ENCODE measurements around the gene COL21A1.

Gene COL21A1

DNA sequence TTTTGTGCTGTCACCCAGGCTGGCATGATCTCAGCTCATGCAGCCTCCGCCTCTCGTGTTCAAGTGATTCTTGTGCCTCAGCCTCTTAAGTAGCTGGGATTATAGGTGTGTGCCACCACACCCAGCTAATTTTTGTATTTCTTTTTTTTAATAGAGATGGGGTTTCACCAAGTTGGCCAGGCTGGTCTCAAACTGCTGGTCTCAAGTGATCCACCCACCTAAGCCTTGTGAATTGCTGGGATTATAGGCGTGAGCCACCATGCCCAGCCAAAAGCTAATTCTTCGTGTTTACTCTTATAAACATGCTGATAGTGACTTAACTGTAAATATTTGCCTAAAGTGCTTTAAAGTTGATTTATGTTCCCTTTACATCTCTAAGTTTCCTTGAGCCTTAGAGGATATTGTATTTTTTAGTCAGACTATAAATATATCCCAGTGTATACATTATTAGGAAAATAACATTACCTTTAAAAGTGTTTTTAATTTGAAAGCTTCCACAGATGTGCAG, 91.7 kb downstream of the COL21A1 start:
- H3K9ac ChIP-seq (ENCODE audit: low read length): no peak overlapping the region
- H3K14ac ChIP-seq (ENCODE audit: low read length in 2 of 2): no peak overlapping the region
- H2AK5ac ChIP-seq (ENCODE audit: low read length, severe bottlenecking): no peak overlapping the region
- no peak overlapping the region for H3K23ac ChIP-seq (ENCODE audit: low read length in 2 of 2)
- no peak overlapping the region for H4K8ac ChIP-seq (ENCODE audit: low read length)
- H2BK120ac ChIP-seq (ENCODE audit: low read depth, low read length): no peak overlapping the region
- no peaks in the 10 kb centered on the region for H3K4me1 ChIP-seq (ENCODE audit: control insufficient read depth, insufficient read depth, low read depth, low read length)
- peak overlapping the region in 1 of 2 experiments; percentile 62 for H3K18ac ChIP-seq (ENCODE audit: low read depth in 1 of 2, low read length in 2 of 2)
- H2AFZ ChIP-seq (ENCODE audit: low read depth, low read length): no peak overlapping the region
- peaks cover 0 to 3% of the 10 kb centered on the region in 2 experiments for H3K36me3 ChIP-seq (ENCODE audit: control insufficient read depth in 1 of 2, insufficient read depth in 2 of 2, low read depth in 1 of 2, low read length in 2 of 2)
- no peak overlapping the region for H3K4me3 ChIP-seq (ENCODE audit: insufficient read depth in 1 of 2, low read depth in 1 of 2, low read length in 2 of 2)
- H3K27me3 ChIP-seq (ENCODE audit: control insufficient read depth in 1 of 2, insufficient read depth in 1 of 2, low read length in 2 of 2): no peaks in the 10 kb centered on the region
- H3K27ac ChIP-seq (ENCODE audit: low read length, poor library complexity, severe bottlenecking): no peak overlapping the region
- DNase-seq: peak; percentile 37
- peaks cover 11% of the 10 kb centered on the region for H3K9me3 ChIP-seq (ENCODE audit: control insufficient read depth, low read length)
- H3K79me1 ChIP-seq (replicated peaks; ENCODE audit: low read length, poor library complexity, severe bottlenecking): no peaks in the 10 kb centered on the region
- H4K91ac ChIP-seq (ENCODE audit: low read length): no peak overlapping the region
- H2BK5ac ChIP-seq (ENCODE audit: low read depth, low read length, poor library complexity, severe bottlenecking): no peak overlapping the region
- H3K4ac ChIP-seq (ENCODE audit: low read depth in 1 of 2, low read length in 2 of 2): no peak overlapping the region
- no peak overlapping the region for H3K4me2 ChIP-seq (ENCODE audit: low read length, poor library complexity, severe bottlenecking)
- H2BK12ac ChIP-seq (ENCODE audit: low read length in 2 of 2): no peak overlapping the region
- WGBS: 70% methylated on average over 3 of the region's 4 CpGs
- H2BK15ac ChIP-seq (ENCODE audit: low read depth, poor library complexity, severe bottlenecking): no peak overlapping the region

GRCh38 chr6:56154076-56154475, 93.3 kb downstream of the COL21A1 start:
- Histone ChIP-seq H3K4ac (ENCODE audit: low read depth in 1 of 2, low read length in 2 of 2) (no peak overlapping the region), H3K18ac (ENCODE audit: low read depth in 1 of 2, low read length in 2 of 2) (no peak overlapping the region), H3K27me3 (ENCODE audit: control insufficient read depth in 1 of 2, insufficient read depth in 1 of 2, low read length in 2 of 2) (no peaks in the 10 kb centered on the region), H2BK120ac (ENCODE audit: low read depth, low read length) (no peak overlapping the region), H3K79me1 (replicated peaks; ENCODE audit: low read length, poor library complexity, severe bottlenecking) (no peaks in the 10 kb centered on the region), H3K27ac (ENCODE audit: low read length, poor library complexity, severe bottlenecking) (no peak overlapping the region), H3K14ac (ENCODE audit: low read length in 2 of 2) (no peak overlapping the region), H3K9ac (ENCODE audit: low read length) (no peak overlapping the region), H4K91ac (ENCODE audit: low read length) (no peak overlapping the region), H3K4me3 (ENCODE audit: insufficient read depth in 1 of 2, low read depth in 1 of 2, low read length in 2 of 2) (no peak overlapping the region), H3K23ac (ENCODE audit: low read length in 2 of 2) (no peak overlapping the region), H2AFZ (ENCODE audit: low read depth, low read length) (no peak overlapping the region), H3K36me3 (ENCODE audit: control insufficient read depth in 1 of 2, insufficient read depth in 2 of 2, low read depth in 1 of 2, low read length in 2 of 2) (peaks cover 0 to 3% of the 10 kb centered on the region in 2 experiments), H2BK5ac (ENCODE audit: low read depth, low read length, poor library complexity, severe bottlenecking) (no peak overlapping the region), H2AK5ac (ENCODE audit: low read length, severe bottlenecking) (no peak overlapping the region), H2BK15ac (ENCODE audit: low read depth, poor library complexity, severe bottlenecking) (no peak overlapping the region), H4K8ac (ENCODE audit: low read length) (no peak overlapping the region), H2BK12ac (ENCODE audit: low read length in 2 of 2) (no peak overlapping the region), H3K4me2 (ENCODE audit: low read length, poor library complexity, severe bottlenecking) (no peak overlapping the region), H3K9me3 (ENCODE audit: control insufficient read depth, low read length) (peaks cover 11% of the 10 kb centered on the region), H3K4me1 (ENCODE audit: control insufficient read depth, insufficient read depth, low read depth, low read length) (no peaks in the 10 kb centered on the region)
- DNase-seq: no peak

GRCh38 chr6:56152611-56153010, 94.8 kb downstream of the COL21A1 start:
- no peak overlapping the region for H3K23ac ChIP-seq (ENCODE audit: low read length in 2 of 2)
- peaks cover 0 to 3% of the 10 kb centered on the region in 2 experiments for H3K36me3 ChIP-seq (ENCODE audit: control insufficient read depth in 1 of 2, insufficient read depth in 2 of 2, low read depth in 1 of 2, low read length in 2 of 2)
- H4K91ac ChIP-seq (ENCODE audit: low read length): no peak overlapping the region
- H2BK15ac ChIP-seq (ENCODE audit: low read depth, poor library complexity, severe bottlenecking): no peak overlapping the region
- H3K4ac ChIP-seq (ENCODE audit: low read depth in 1 of 2, low read length in 2 of 2): no peak overlapping the region
- H3K9ac ChIP-seq (ENCODE audit: low read length): no peak overlapping the region
- no peak for DNase-seq
- no peak overlapping the region for H2AFZ ChIP-seq (ENCODE audit: low read depth, low read length)
- no peak overlapping the region for H4K8ac ChIP-seq (ENCODE audit: low read length)
- H2AK5ac ChIP-seq (ENCODE audit: low read length, severe bottlenecking): no peak overlapping the region
- WGBS: 100% methylated on average over 1 of the region's 1 CpG
- no peaks in the 10 kb centered on the region for H3K79me1 ChIP-seq (replicated peaks; ENCODE audit: low read length, poor library complexity, severe bottlenecking)
- no peak overlapping the region for H3K4me2 ChIP-seq (ENCODE audit: low read length, poor library complexity, severe bottlenecking)
- H3K4me1 ChIP-seq (ENCODE audit: control insufficient read depth, insufficient read depth, low read depth, low read length): no peaks in the 10 kb centered on the region
- no peak overlapping the region for H3K18ac ChIP-seq (ENCODE audit: low read depth in 1 of 2, low read length in 2 of 2)
- H3K27ac ChIP-seq (ENCODE audit: low read length, poor library complexity, severe bottlenecking): no peak overlapping the region
- H2BK12ac ChIP-seq (ENCODE audit: low read length in 2 of 2): no peak overlapping the region
- no peaks in the 10 kb centered on the region for H3K27me3 ChIP-seq (ENCODE audit: control insufficient read depth in 1 of 2, insufficient read depth in 1 of 2, low read length in 2 of 2)
- H2BK5ac ChIP-seq (ENCODE audit: low read depth, low read length, poor library complexity, severe bottlenecking): no peak overlapping the region
- no peak overlapping the region for H3K4me3 ChIP-seq (ENCODE audit: insufficient read depth in 1 of 2, low read depth in 1 of 2, low read length in 2 of 2)
- H3K14ac ChIP-seq (ENCODE audit: low read length in 2 of 2): no peak overlapping the region
- no peak overlapping the region for H2BK120ac ChIP-seq (ENCODE audit: low read depth, low read length)
- peaks cover 11% of the 10 kb centered on the region for H3K9me3 ChIP-seq (ENCODE audit: control insufficient read depth, low read length)

- H4K91ac ChIP-seq (ENCODE audit: low read length): no peak overlapping the region
- no peak overlapping the region for H3K23ac ChIP-seq (ENCODE audit: low read length in 2 of 2)
- no peak overlapping the region for H3K27ac ChIP-seq (ENCODE audit: low read length, poor library complexity, severe bottlenecking)
- 100% methylated on average over 1 of the region's 3 CpGs for WGBS
- DNase-seq: no peak
- H2BK120ac ChIP-seq (ENCODE audit: low read depth, low read length): no peak overlapping the region
- peak overlapping the region; percentile 39 for H2AFZ ChIP-seq (ENCODE audit: low read depth, low read length)
- H3K4me3 ChIP-seq (ENCODE audit: insufficient read depth in 1 of 2, low read depth in 1 of 2, low read length in 2 of 2): no peak overlapping the region
- H3K18ac ChIP-seq (ENCODE audit: low read depth in 1 of 2, low read length in 2 of 2): no peak overlapping the region
- no peaks in the 10 kb centered on the region for H3K79me1 ChIP-seq (replicated peaks; ENCODE audit: low read length, poor library complexity, severe bottlenecking)
- no peak overlapping the region for H2BK5ac ChIP-seq (ENCODE audit: low read depth, low read length, poor library complexity, severe bottlenecking)
- no peak overlapping the region for H2BK15ac ChIP-seq (ENCODE audit: low read depth, poor library complexity, severe bottlenecking)
- H3K27me3 ChIP-seq (ENCODE audit: control insufficient read depth in 1 of 2, insufficient read depth in 1 of 2, low read length in 2 of 2): no peaks in the 10 kb centered on the region
- H3K36me3 ChIP-seq (ENCODE audit: control insufficient read depth in 1 of 2, insufficient read depth in 2 of 2, low read depth in 1 of 2, low read length in 2 of 2): peaks cover 0 to 3% of the 10 kb centered on the region in 2 experiments
- no peak overlapping the region for H2AK5ac ChIP-seq (ENCODE audit: low read length, severe bottlenecking)
- H3K4ac ChIP-seq (ENCODE audit: low read depth in 1 of 2, low read length in 2 of 2): no peak overlapping the region
- H3K9me3 ChIP-seq (ENCODE audit: control insufficient read depth, low read length): peaks cover 11% of the 10 kb centered on the region
- H3K4me2 ChIP-seq (ENCODE audit: low read length, poor library complexity, severe bottlenecking): no peak overlapping the region
- H3K4me1 ChIP-seq (ENCODE audit: control insufficient read depth, insufficient read depth, low read depth, low read length): no peaks in the 10 kb centered on the region
- H3K9ac ChIP-seq (ENCODE audit: low read length): no peak overlapping the region
- H4K8ac ChIP-seq (ENCODE audit: low read length): no peak overlapping the region
- no peak overlapping the region for H3K14ac ChIP-seq (ENCODE audit: low read length in 2 of 2)
- no peak overlapping the region for H2BK12ac ChIP-seq (ENCODE audit: low read length in 2 of 2)
Measured at GRCh38 chr6:56151609-56152224, 95.7 kb downstream of the COL21A1 start.
